CD14-positive monocyte (primary cell): Measurements from ENCODE around the gene TEAD1. TPM values are rescaled to one million over a fixed set of nuclear protein-coding genes. Genes with fewer than 3 reads are reported as not detected.
A peak's percentile ranks its signal among the peaks of the same experiment; 100 is the strongest.

Experiments used
- DNase-seq, 3 donors: peaks; one replicate each; pipeline ENCODE4 v3.0.0-alpha.2; 2011 to 2022
- H2AFZ ChIP-seq: 2 replicates; pipeline ENCODE4 v1.6.0; 2012; ENCODE audit warnings: mild to moderate bottlenecking, low read depth, low read length, inconsistent platforms; ENCODE audit not compliant: insufficient read depth, poor library complexity, severe bottlenecking
- H3K27ac ChIP-seq, 2 donors: 1 replicate in 1 of 2; 2 replicates in 1 of 2; pipeline ENCODE4 v1.5.1; 2012 to 2013; ENCODE audit warnings: low read length in 2 of 2, control low read depth in 1 of 2, inconsistent platforms in 1 of 2, low read depth in 1 of 2, mild to moderate bottlenecking in 1 of 2
- H3K27me3 ChIP-seq, 2 donors: one replicate each; pipeline versions ENCODE4 v1.6.0 to v1.6.1; 2011 to 2013; ENCODE audit warnings: low read length in 2 of 2; ENCODE audit not compliant: control insufficient read depth in 2 of 2, insufficient read depth in 2 of 2
- H3K36me3 ChIP-seq, 2 donors: replicated peaks in 1 of 2; 1 replicate in 1 of 2; 2 replicates in 1 of 2; pipeline versions ENCODE4 v1.5.1 to v1.6.1; 2012 to 2013; ENCODE audit warnings: low read length in 2 of 2, control low read depth in 1 of 2, inconsistent platforms in 1 of 2, mild to moderate bottlenecking in 1 of 2; ENCODE audit not compliant: insufficient read depth in 2 of 2, control insufficient read depth in 1 of 2
- H3K4me1 ChIP-seq, 2 donors: 1 replicate in 1 of 2; 2 replicates in 1 of 2; pipeline versions ENCODE4 v1.5.1 to v1.6.1; 2012 to 2013; ENCODE audit warnings: low read length in 2 of 2, control low read depth in 1 of 2, inconsistent platforms in 1 of 2, mild to moderate bottlenecking in 1 of 2, moderate library complexity in 1 of 2; ENCODE audit not compliant: insufficient read depth in 2 of 2, control insufficient read depth in 1 of 2
- H3K4me2 ChIP-seq: replicated peaks from 2 replicates; pipeline ENCODE3; 2012; ENCODE audit warnings: low read length, moderate library complexity, mild to moderate bottlenecking; ENCODE audit not compliant: poor library complexity, severe bottlenecking; ENCODE audit errors: extremely low read depth
- H3K4me3 ChIP-seq, 3 experiments: fragments of 200-600 bp in 1 of 3; sonication (generic) in 1 of 3; replicated peaks in 1 of 3; 1 replicate in 2 of 3; 2 replicates in 1 of 3; pipeline ENCODE4 v1.5.1; 2011 to 2013; ENCODE audit warnings: low read length in 3 of 3, mild to moderate bottlenecking in 3 of 3, control low read depth in 2 of 3, low read depth in 2 of 3, inconsistent platforms in 1 of 3, moderate library complexity in 1 of 3
- H3K79me2 ChIP-seq: 2 replicates; pipeline ENCODE4 v1.6.0; 2012; ENCODE audit warnings: mild to moderate bottlenecking, control low read depth, inconsistent platforms, low read length, moderate library complexity; ENCODE audit not compliant: insufficient read depth
- H3K9ac ChIP-seq: 2 replicates; pipeline ENCODE4 v1.6.0; 2017; ENCODE audit warnings: low read length, mild to moderate bottlenecking; ENCODE audit not compliant: insufficient read depth, poor library complexity, severe bottlenecking
- H3K9me3 ChIP-seq, 2 donors: replicated peaks in 1 of 2; 1 replicate in 1 of 2; 2 replicates in 1 of 2; pipeline versions ENCODE4 v1.5.1 to v1.6.1; 2012 to 2013; ENCODE audit warnings: low read length in 2 of 2, control low read depth in 1 of 2; ENCODE audit not compliant: control insufficient read depth in 1 of 2, insufficient read depth in 1 of 2
- H4K20me1 ChIP-seq: 2 replicates; pipeline ENCODE4 v1.6.0; 2012; ENCODE audit warnings: mild to moderate bottlenecking, low read length, control low read depth, moderate library complexity; ENCODE audit not compliant: insufficient read depth
- H3K27ac Mint-ChIP-seq, 7 donors: one replicate each; pipeline ENCODE4 v1.8.0; 2020; ENCODE audit warnings: mild to moderate bottlenecking in 7 of 7, mixed read lengths in 7 of 7, moderate library complexity in 6 of 7, inconsistent platforms in 2 of 7
- H3K27me3 Mint-ChIP-seq, 3 donors: one replicate each; pipeline ENCODE4 v1.8.0; 2021 to 2022; ENCODE audit warnings: low read depth in 3 of 3, mild to moderate bottlenecking in 3 of 3, mixed read lengths in 3 of 3, moderate library complexity in 3 of 3, inconsistent platforms in 1 of 3
- H3K36me3 Mint-ChIP-seq, 2 donors: one replicate each; pipeline ENCODE4 v1.8.0; 2020; ENCODE audit warnings: mixed read lengths in 2 of 2, inconsistent platforms in 1 of 2, mild to moderate bottlenecking in 1 of 2
- H3K4me1 Mint-ChIP-seq: one replicate; pipeline ENCODE4 v1.8.0; 2020; ENCODE audit warnings: mild to moderate bottlenecking, mixed read lengths
- H3K4me3 Mint-ChIP-seq, 2 donors: one replicate each; pipeline ENCODE4 v1.8.0; 2020; ENCODE audit warnings: mild to moderate bottlenecking in 2 of 2, mixed read lengths in 2 of 2, moderate library complexity in 1 of 2
- H3K9me3 Mint-ChIP-seq, 7 donors: one replicate each; pipeline ENCODE4 v1.8.0; 2020 to 2022; ENCODE audit warnings: mixed read lengths in 7 of 7, mild to moderate bottlenecking in 6 of 7, moderate library complexity in 6 of 7, inconsistent platforms in 2 of 7
- WGBS: methylation state at CpG from one replicate; pipeline ENCODE4 v1.1.5; 2013; ENCODE audit warnings: missing lambda C conversion rate; ENCODE audit not compliant: insufficient coverage; 5-methylcytosine and 5-hydroxymethylcytosine counted together
- intact Hi-C, 2 donors: fragments of 100-400 bp; cut with micrococcal nuclease; formaldehyde crosslinking; loops; one replicate each; pipeline versions ENCODE4 v1.15.0 to v1.15.1; 2023
- polyA plus RNA-seq, 3 donors: library from polyadenylated mRNA; depleted of rRNA in 1 of 3; unstranded in 2 of 3; stranded (reverse) in 1 of 3; fragments of 300-500 nt in 2 of 3; fragments of >200 nt in 1 of 3; fragmentation: Illumina TruSeq in 2 of 3; gene quantifications; 1 replicate in 2 of 3; 2 replicates in 1 of 3; pipeline ENCODE4 v1.2.3, GENCODE V29; 2012 to 2021
- TF ChIP-seq, protein P1 (sequence below): fragments of 200-600 bp; IDR thresholded peaks from one replicate; pipeline ENCODE4 v1.8.0; 2022; ENCODE audit warnings: antibody characterized with exemption, mild to moderate bottlenecking

The TEAD1 gene
- polyA plus RNA-seq, 3 donors: not detected

DNA sequence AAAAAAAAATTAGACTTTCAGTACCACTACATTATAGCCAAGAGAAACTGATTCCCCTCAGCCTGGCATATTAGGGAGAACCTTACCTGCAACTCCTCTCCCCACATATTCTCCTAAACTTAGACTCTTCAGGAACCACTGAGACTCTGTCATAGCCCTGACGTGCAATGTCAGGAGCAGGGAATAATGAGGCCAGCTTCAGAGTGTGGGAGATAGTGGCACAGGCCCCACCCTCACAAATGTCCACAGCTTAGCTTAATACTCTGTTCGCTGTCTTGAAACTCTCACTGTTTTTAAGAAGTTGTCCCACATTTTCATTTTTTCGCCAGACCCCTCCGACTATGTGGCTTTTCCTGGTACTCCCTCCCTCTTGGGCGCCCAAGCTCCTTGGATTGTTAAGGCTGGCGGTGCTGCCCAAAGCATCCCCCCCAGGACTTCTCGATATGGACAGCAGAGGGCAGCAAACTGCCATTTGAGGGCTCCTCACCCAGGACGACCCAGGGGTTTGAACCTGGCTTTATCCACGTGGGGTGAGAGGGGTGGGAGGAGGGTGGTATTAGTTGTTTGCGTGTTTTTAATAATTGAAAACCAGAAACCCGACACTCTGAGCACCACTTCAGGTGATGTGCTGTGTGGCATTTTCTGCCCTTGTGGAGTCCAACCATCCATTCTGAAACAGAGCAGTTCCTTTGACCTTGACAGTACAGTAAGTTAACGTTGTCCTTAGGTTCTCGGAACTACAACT is 289.7 kb downstream of the TEAD1 start:
- 6% methylated on average over 9 of the region's 13 CpGs for WGBS
- no peaks in the 10 kb centered on the region for H3K36me3 Mint-ChIP-seq
- TF ChIP-seq, protein P1, sequence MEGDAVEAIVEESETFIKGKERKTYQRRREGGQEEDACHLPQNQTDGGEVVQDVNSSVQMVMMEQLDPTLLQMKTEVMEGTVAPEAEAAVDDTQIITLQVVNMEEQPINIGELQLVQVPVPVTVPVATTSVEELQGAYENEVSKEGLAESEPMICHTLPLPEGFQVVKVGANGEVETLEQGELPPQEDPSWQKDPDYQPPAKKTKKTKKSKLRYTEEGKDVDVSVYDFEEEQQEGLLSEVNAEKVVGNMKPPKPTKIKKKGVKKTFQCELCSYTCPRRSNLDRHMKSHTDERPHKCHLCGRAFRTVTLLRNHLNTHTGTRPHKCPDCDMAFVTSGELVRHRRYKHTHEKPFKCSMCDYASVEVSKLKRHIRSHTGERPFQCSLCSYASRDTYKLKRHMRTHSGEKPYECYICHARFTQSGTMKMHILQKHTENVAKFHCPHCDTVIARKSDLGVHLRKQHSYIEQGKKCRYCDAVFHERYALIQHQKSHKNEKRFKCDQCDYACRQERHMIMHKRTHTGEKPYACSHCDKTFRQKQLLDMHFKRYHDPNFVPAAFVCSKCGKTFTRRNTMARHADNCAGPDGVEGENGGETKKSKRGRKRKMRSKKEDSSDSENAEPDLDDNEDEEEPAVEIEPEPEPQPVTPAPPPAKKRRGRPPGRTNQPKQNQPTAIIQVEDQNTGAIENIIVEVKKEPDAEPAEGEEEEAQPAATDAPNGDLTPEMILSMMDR: peak; percentile 82
- H3K9me3 Mint-ChIP-seq: no peaks in the 10 kb centered on the region
- Histone ChIP-seq H3K4me3 (no peak overlapping the region), H3K9me3 (no peaks in the 10 kb centered on the region), H3K36me3 (no peaks in the 10 kb centered on the region), H3K4me2 (no peak overlapping the region), H3K9ac (no peak overlapping the region), H3K4me1 (no peaks in the 10 kb centered on the region), H3K27ac (no peak overlapping the region), H4K20me1 (no peaks in the 10 kb centered on the region), H3K79me2 (no peaks in the 10 kb centered on the region), H3K27me3 (no peaks in the 10 kb centered on the region), H2AFZ (no peak overlapping the region)
- no peaks in the 10 kb centered on the region for H3K4me1 Mint-ChIP-seq
- H3K27ac Mint-ChIP-seq: no peak overlapping the region
- peaks cover 6 to 10% (median 8%) of the 10 kb centered on the region in 3 donors for H3K27me3 Mint-ChIP-seq
- no peak overlapping the region for H3K4me3 Mint-ChIP-seq
- intact Hi-C loops: loop anchor here in 1 of 2 donors (2.0 kb wide), 1 partner anchor 381 kb away; no protein-coding TSS in a partner anchor
- peak; percentile 9 to 46 (median 33) for DNase-seq

DNA sequence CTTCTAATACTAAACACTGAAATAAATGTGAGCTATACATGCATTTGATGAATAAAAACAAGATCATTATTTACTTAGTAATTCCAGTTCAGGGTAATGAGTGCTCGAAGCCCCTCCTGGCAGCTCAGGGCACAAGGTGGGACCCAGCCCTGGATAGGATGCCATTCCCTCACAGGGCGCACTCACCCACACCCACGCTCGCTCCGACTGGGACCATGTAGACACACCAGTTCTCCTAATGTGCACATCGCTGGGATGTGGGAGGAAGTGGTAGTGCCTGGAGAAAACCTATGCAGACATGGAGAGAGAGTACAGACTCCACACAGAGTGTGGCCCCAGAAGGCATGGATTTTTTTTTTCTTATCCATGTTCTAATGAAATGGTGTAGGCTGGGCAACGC is 290.4 kb downstream of the TEAD1 start:
- Histone ChIP-seq H3K27ac (no peak overlapping the region), H3K79me2 (no peaks in the 10 kb centered on the region), H3K4me1 (no peaks in the 10 kb centered on the region), H3K4me3 (no peak overlapping the region), H3K36me3 (no peaks in the 10 kb centered on the region), H3K9me3 (no peaks in the 10 kb centered on the region), H4K20me1 (no peaks in the 10 kb centered on the region), H3K4me2 (no peak overlapping the region), H3K27me3 (no peaks in the 10 kb centered on the region), H2AFZ (no peak overlapping the region), H3K9ac (no peak overlapping the region)
- no peak for DNase-seq
- Mint-ChIP-seq H3K27me3 (peaks cover 6 to 10% (median 8%) of the 10 kb centered on the region in 3 donors), H3K9me3 (no peaks in the 10 kb centered on the region), H3K4me1 (no peaks in the 10 kb centered on the region), H3K36me3 (no peaks in the 10 kb centered on the region), H3K4me3 (no peak overlapping the region), H3K27ac (no peak overlapping the region)
- intact Hi-C loops: loop anchor here (2.0 to 5.0 kb wide), 2 partner anchors 378 to 380 kb away; no protein-coding TSS in a partner anchor
- no CpG with 5 or more reads among the region's 7 CpGs for WGBS
- TF ChIP-seq, protein P1: no peak
